CD14-positive monocyte (primary cell): Measurements from ENCODE around the gene POC1A. TPM values are rescaled to one million over a fixed set of nuclear protein-coding genes. Genes with fewer than 3 reads are reported as not detected.

Source experiments
- DNase-seq, 3 donors: peaks; one replicate each; pipeline ENCODE4 v3.0.0-alpha.2; 2011 to 2022
- H2AFZ ChIP-seq: 2 replicates; pipeline ENCODE4 v1.6.0; 2012; ENCODE audit warnings: mild to moderate bottlenecking, low read depth, low read length, inconsistent platforms; ENCODE audit not compliant: insufficient read depth, poor library complexity, severe bottlenecking
- H3K27ac ChIP-seq, 2 donors: 1 replicate in 1 of 2; 2 replicates in 1 of 2; pipeline ENCODE4 v1.5.1; 2012 to 2013; ENCODE audit warnings: low read length in 2 of 2, control low read depth in 1 of 2, inconsistent platforms in 1 of 2, low read depth in 1 of 2, mild to moderate bottlenecking in 1 of 2
- H3K27me3 ChIP-seq, 2 donors: one replicate each; pipeline versions ENCODE4 v1.6.0 to v1.6.1; 2011 to 2013; ENCODE audit warnings: low read length in 2 of 2; ENCODE audit not compliant: control insufficient read depth in 2 of 2, insufficient read depth in 2 of 2
- H3K36me3 ChIP-seq, 2 donors: replicated peaks in 1 of 2; 1 replicate in 1 of 2; 2 replicates in 1 of 2; pipeline versions ENCODE4 v1.5.1 to v1.6.1; 2012 to 2013; ENCODE audit warnings: low read length in 2 of 2, control low read depth in 1 of 2, inconsistent platforms in 1 of 2, mild to moderate bottlenecking in 1 of 2; ENCODE audit not compliant: insufficient read depth in 2 of 2, control insufficient read depth in 1 of 2
- H3K4me1 ChIP-seq, 2 donors: 1 replicate in 1 of 2; 2 replicates in 1 of 2; pipeline versions ENCODE4 v1.5.1 to v1.6.1; 2012 to 2013; ENCODE audit warnings: low read length in 2 of 2, control low read depth in 1 of 2, inconsistent platforms in 1 of 2, mild to moderate bottlenecking in 1 of 2, moderate library complexity in 1 of 2; ENCODE audit not compliant: insufficient read depth in 2 of 2, control insufficient read depth in 1 of 2
- H3K4me2 ChIP-seq: replicated peaks from 2 replicates; pipeline ENCODE3; 2012; ENCODE audit warnings: low read length, moderate library complexity, mild to moderate bottlenecking; ENCODE audit not compliant: poor library complexity, severe bottlenecking; ENCODE audit errors: extremely low read depth
- H3K4me3 ChIP-seq, 3 experiments: fragments of 200-600 bp in 1 of 3; sonication (generic) in 1 of 3; replicated peaks in 1 of 3; 1 replicate in 2 of 3; 2 replicates in 1 of 3; pipeline ENCODE4 v1.5.1; 2011 to 2013; ENCODE audit warnings: low read length in 3 of 3, mild to moderate bottlenecking in 3 of 3, control low read depth in 2 of 3, low read depth in 2 of 3, inconsistent platforms in 1 of 3, moderate library complexity in 1 of 3
- H3K79me2 ChIP-seq: 2 replicates; pipeline ENCODE4 v1.6.0; 2012; ENCODE audit warnings: mild to moderate bottlenecking, control low read depth, inconsistent platforms, low read length, moderate library complexity; ENCODE audit not compliant: insufficient read depth
- H3K9ac ChIP-seq: 2 replicates; pipeline ENCODE4 v1.6.0; 2017; ENCODE audit warnings: low read length, mild to moderate bottlenecking; ENCODE audit not compliant: insufficient read depth, poor library complexity, severe bottlenecking
- H3K9me3 ChIP-seq, 2 donors: replicated peaks in 1 of 2; 1 replicate in 1 of 2; 2 replicates in 1 of 2; pipeline versions ENCODE4 v1.5.1 to v1.6.1; 2012 to 2013; ENCODE audit warnings: low read length in 2 of 2, control low read depth in 1 of 2; ENCODE audit not compliant: control insufficient read depth in 1 of 2, insufficient read depth in 1 of 2
- H4K20me1 ChIP-seq: 2 replicates; pipeline ENCODE4 v1.6.0; 2012; ENCODE audit warnings: mild to moderate bottlenecking, low read length, control low read depth, moderate library complexity; ENCODE audit not compliant: insufficient read depth
- H3K27ac Mint-ChIP-seq, 7 donors: one replicate each; pipeline ENCODE4 v1.8.0; 2020; ENCODE audit warnings: mild to moderate bottlenecking in 7 of 7, mixed read lengths in 7 of 7, moderate library complexity in 6 of 7, inconsistent platforms in 2 of 7
- H3K27me3 Mint-ChIP-seq, 3 donors: one replicate each; pipeline ENCODE4 v1.8.0; 2021 to 2022; ENCODE audit warnings: low read depth in 3 of 3, mild to moderate bottlenecking in 3 of 3, mixed read lengths in 3 of 3, moderate library complexity in 3 of 3, inconsistent platforms in 1 of 3
- H3K36me3 Mint-ChIP-seq, 2 donors: one replicate each; pipeline ENCODE4 v1.8.0; 2020; ENCODE audit warnings: mixed read lengths in 2 of 2, inconsistent platforms in 1 of 2, mild to moderate bottlenecking in 1 of 2
- H3K4me1 Mint-ChIP-seq: one replicate; pipeline ENCODE4 v1.8.0; 2020; ENCODE audit warnings: mild to moderate bottlenecking, mixed read lengths
- H3K4me3 Mint-ChIP-seq, 2 donors: one replicate each; pipeline ENCODE4 v1.8.0; 2020; ENCODE audit warnings: mild to moderate bottlenecking in 2 of 2, mixed read lengths in 2 of 2, moderate library complexity in 1 of 2
- H3K9me3 Mint-ChIP-seq, 7 donors: one replicate each; pipeline ENCODE4 v1.8.0; 2020 to 2022; ENCODE audit warnings: mixed read lengths in 7 of 7, mild to moderate bottlenecking in 6 of 7, moderate library complexity in 6 of 7, inconsistent platforms in 2 of 7
- WGBS: methylation state at CpG from one replicate; pipeline ENCODE4 v1.1.5; 2013; ENCODE audit warnings: missing lambda C conversion rate; ENCODE audit not compliant: insufficient coverage; 5-methylcytosine and 5-hydroxymethylcytosine counted together
- intact Hi-C, 2 donors: fragments of 100-400 bp; cut with micrococcal nuclease; formaldehyde crosslinking; loops; one replicate each; pipeline versions ENCODE4 v1.15.0 to v1.15.1; 2023
- polyA plus RNA-seq, 3 donors: library from polyadenylated mRNA; depleted of rRNA in 1 of 3; unstranded in 2 of 3; stranded (reverse) in 1 of 3; fragments of 300-500 nt in 2 of 3; fragments of >200 nt in 1 of 3; fragmentation: Illumina TruSeq in 2 of 3; gene quantifications; 1 replicate in 2 of 3; 2 replicates in 1 of 3; pipeline ENCODE4 v1.2.3, GENCODE V29; 2012 to 2021
- TF ChIP-seq, protein P1 (sequence below): fragments of 200-600 bp; IDR thresholded peaks from one replicate; pipeline ENCODE4 v1.8.0; 2022; ENCODE audit warnings: antibody characterized with exemption, mild to moderate bottlenecking

Gene POC1A
- polyA plus RNA-seq, 3 donors, result 1.2 to 2.0 (median 1.5) TPM

DNA sequence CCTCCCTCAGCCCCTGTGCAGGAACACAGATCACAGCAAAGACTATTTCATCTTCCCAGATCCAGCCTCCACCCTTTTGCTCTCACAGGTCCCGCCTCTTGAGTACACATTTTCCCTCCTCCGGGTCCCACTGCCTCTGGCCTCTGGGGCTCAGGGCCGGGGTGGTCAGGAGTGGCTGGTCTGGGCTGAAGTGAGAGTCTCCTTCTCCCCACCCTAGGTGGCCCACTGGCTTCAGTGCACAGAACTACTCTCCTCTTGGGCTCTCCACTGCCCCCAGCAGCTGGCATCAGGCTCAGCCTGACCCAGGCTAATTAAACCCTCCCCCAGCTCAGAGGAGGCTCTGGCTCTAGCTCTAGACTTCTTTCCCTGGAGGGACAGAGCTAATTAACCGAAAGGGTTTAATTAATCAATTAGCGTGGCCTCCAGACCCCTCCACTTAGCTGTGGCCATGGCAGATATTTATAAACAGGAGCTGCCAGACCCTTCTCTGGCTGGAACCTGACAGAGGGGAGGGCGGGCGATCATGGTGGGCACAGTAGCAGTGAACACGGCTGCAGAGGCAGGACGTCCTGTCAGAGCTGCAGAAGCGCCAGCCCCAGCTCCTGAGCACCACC is 113.0 kb downstream of the POC1A start:
- Histone ChIP-seq H3K27me3 (no peaks in the 10 kb centered on the region), H3K36me3 (no peaks in the 10 kb centered on the region), H2AFZ (no peak overlapping the region), H3K9me3 (no peaks in the 10 kb centered on the region), H3K79me2 (no peaks in the 10 kb centered on the region), H4K20me1 (no peaks in the 10 kb centered on the region), H3K4me2 (no peak overlapping the region), H3K4me3 (no peak overlapping the region), H3K4me1 (no peaks in the 10 kb centered on the region), H3K27ac (no peak overlapping the region), H3K9ac (no peak overlapping the region)
- DNase-seq, result no peak
- H3K9me3 Mint-ChIP-seq, result no peaks in the 10 kb centered on the region
- intact Hi-C loops, result no loop called here
- 87% methylated on average over 7 of the region's 10 CpGs for WGBS
- H3K4me3 Mint-ChIP-seq, result no peak overlapping the region
- H3K36me3 Mint-ChIP-seq, result no peaks in the 10 kb centered on the region
- H3K27ac Mint-ChIP-seq, result peak overlapping the region in 1 of 7 donors; percentile 36
- H3K27me3 Mint-ChIP-seq, result peaks cover 2 to 11% (median 4%) of the 10 kb centered on the region in 3 donors
- TF ChIP-seq, protein P1, sequence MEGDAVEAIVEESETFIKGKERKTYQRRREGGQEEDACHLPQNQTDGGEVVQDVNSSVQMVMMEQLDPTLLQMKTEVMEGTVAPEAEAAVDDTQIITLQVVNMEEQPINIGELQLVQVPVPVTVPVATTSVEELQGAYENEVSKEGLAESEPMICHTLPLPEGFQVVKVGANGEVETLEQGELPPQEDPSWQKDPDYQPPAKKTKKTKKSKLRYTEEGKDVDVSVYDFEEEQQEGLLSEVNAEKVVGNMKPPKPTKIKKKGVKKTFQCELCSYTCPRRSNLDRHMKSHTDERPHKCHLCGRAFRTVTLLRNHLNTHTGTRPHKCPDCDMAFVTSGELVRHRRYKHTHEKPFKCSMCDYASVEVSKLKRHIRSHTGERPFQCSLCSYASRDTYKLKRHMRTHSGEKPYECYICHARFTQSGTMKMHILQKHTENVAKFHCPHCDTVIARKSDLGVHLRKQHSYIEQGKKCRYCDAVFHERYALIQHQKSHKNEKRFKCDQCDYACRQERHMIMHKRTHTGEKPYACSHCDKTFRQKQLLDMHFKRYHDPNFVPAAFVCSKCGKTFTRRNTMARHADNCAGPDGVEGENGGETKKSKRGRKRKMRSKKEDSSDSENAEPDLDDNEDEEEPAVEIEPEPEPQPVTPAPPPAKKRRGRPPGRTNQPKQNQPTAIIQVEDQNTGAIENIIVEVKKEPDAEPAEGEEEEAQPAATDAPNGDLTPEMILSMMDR, result no peak
- peaks cover 3% of the 10 kb centered on the region for H3K4me1 Mint-ChIP-seq

DNA sequence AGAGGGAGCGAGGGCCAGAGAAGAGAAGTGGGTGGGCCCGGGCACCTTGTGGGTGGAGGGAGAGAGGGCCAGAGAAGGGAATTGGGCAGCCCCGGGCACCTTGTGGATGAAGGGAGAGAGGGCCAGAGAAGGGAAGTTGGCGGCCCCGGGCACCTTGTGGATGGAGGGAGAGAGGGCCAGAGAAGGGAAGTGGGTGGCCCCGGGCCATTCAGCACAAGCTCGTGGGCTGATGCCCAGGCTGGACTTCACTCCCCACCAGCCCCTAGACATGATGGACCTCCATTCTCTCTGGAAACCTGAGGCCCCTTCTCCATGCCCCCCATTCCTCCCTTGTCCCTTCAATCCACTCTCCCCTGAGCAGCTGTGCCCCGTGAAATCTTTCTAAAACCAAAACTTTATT is 113.6 kb downstream of the POC1A start:
- Histone ChIP-seq H3K4me3 (no peak overlapping the region), H3K9ac (no peak overlapping the region), H3K4me2 (no peak overlapping the region), H3K27ac (no peak overlapping the region), H2AFZ (no peak overlapping the region), H3K36me3 (no peaks in the 10 kb centered on the region), H4K20me1 (no peaks in the 10 kb centered on the region), H3K9me3 (no peaks in the 10 kb centered on the region), H3K27me3 (no peaks in the 10 kb centered on the region), H3K79me2 (no peaks in the 10 kb centered on the region), H3K4me1 (no peaks in the 10 kb centered on the region)
- WGBS, result 89% methylated on average over 5 of the region's 8 CpGs
- peaks cover 3% of the 10 kb centered on the region for H3K4me1 Mint-ChIP-seq
- H3K4me3 Mint-ChIP-seq, result no peak overlapping the region
- H3K27ac Mint-ChIP-seq, result peak overlapping the region in 2 of 7 donors; percentile 36 to 56
- H3K27me3 Mint-ChIP-seq, result peaks cover 2 to 11% (median 4%) of the 10 kb centered on the region in 3 donors
- no peaks in the 10 kb centered on the region for H3K36me3 Mint-ChIP-seq
- TF ChIP-seq, protein P1, result no peak
- no peak for DNase-seq
- H3K9me3 Mint-ChIP-seq, result no peaks in the 10 kb centered on the region
- intact Hi-C loops, result no loop called here
